Activated naive CD8-positive, alpha-beta T cell (primary cell): ENCODE measurements around the gene ADO.

Source experiments
- H3K27ac Mint-ChIP-seq: one replicate; pipeline ENCODE4 v1.8.0; 2021; ENCODE audit warnings: mixed read lengths
- H3K27me3 Mint-ChIP-seq: one replicate; pipeline ENCODE4 v1.8.0; 2021; ENCODE audit warnings: mixed read lengths
- H3K36me3 Mint-ChIP-seq: one replicate; pipeline ENCODE4 v1.8.0; 2021; ENCODE audit warnings: mixed read lengths
- H3K4me1 Mint-ChIP-seq: one replicate; pipeline ENCODE4 v1.8.0; 2021; ENCODE audit warnings: low read depth, mixed read lengths
- H3K4me3 Mint-ChIP-seq: one replicate; pipeline ENCODE4 v1.8.0; 2021; ENCODE audit warnings: mild to moderate bottlenecking, mixed read lengths
- H3K9me3 Mint-ChIP-seq: one replicate; pipeline ENCODE4 v1.8.0; 2021; ENCODE audit warnings: low read depth, mixed read lengths

ADO gene

GRCh38 chr10:62853710-62854109 is 49.2 kb downstream of the ADO start:
- Mint-ChIP-seq H3K27me3 (peaks cover 5% of the 10 kb centered on the region), H3K9me3 (no peaks in the 10 kb centered on the region), H3K36me3 (peaks cover 5% of the 10 kb centered on the region), H3K4me1 (peaks cover 55% of the 10 kb centered on the region), H3K4me3 (peak overlapping the region; percentile 55), H3K27ac (peak overlapping the region; percentile 79)

- H3K9me3 Mint-ChIP-seq, result no peaks in the 10 kb centered on the region
- peak overlapping the region; percentile 38 for H3K4me3 Mint-ChIP-seq
- peak overlapping the region; percentile 81 for H3K27ac Mint-ChIP-seq
- H3K36me3 Mint-ChIP-seq, result peaks cover 2% of the 10 kb centered on the region
- H3K4me1 Mint-ChIP-seq, result peaks cover 60% of the 10 kb centered on the region
- peaks cover 3% of the 10 kb centered on the region for H3K27me3 Mint-ChIP-seq
These were observed 51.5 kb downstream of the ADO start for GRCh38 chr10:62856021-62856420.
